LNCaP clone FGC (cell line): ENCODE measurements around the gene MYOD1.

Experiments used
- DNase-seq: peaks from one replicate; pipeline ENCODE4 v3.0.0-alpha.2; 2011; ENCODE audit warnings: low read depth
- H3K4me3 ChIP-seq: 2 replicates; pipeline ENCODE4 v1.5.1; 2011; ENCODE audit warnings: mild to moderate bottlenecking, low read depth, low read length, control low read depth
- TF ChIP-seq, protein P1 (sequence below): IDR thresholded peaks from 2 replicates; pipeline ENCODE4 v1.5.1; 2012; ENCODE audit warnings: mild to moderate bottlenecking; ENCODE audit not compliant: control insufficient read depth, insufficient read depth; ENCODE audit errors: extremely low read depth

The MYOD1 gene

DNA sequence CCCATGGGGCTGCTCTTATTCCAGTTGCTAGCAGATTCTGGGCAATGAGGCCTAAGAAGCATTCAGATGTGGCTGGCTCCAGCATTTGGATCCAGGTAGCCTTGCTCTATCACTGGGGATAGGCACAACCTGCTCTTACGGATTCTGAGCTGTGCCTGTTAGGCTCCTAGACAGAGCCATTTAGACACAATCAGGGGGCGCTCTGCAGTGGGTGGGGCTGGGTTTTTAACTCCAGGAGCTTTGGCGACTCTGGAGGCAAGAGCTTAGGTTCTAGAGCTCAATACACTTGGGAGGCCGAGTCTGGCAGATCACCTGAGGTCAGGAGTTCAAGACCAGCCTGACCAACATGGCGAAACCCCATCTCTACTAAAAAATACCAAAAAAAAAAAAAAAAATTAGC, 47.2 kb downstream of the MYOD1 start:
- no peak for DNase-seq
- TF ChIP-seq, protein P1, sequence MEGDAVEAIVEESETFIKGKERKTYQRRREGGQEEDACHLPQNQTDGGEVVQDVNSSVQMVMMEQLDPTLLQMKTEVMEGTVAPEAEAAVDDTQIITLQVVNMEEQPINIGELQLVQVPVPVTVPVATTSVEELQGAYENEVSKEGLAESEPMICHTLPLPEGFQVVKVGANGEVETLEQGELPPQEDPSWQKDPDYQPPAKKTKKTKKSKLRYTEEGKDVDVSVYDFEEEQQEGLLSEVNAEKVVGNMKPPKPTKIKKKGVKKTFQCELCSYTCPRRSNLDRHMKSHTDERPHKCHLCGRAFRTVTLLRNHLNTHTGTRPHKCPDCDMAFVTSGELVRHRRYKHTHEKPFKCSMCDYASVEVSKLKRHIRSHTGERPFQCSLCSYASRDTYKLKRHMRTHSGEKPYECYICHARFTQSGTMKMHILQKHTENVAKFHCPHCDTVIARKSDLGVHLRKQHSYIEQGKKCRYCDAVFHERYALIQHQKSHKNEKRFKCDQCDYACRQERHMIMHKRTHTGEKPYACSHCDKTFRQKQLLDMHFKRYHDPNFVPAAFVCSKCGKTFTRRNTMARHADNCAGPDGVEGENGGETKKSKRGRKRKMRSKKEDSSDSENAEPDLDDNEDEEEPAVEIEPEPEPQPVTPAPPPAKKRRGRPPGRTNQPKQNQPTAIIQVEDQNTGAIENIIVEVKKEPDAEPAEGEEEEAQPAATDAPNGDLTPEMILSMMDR: no peak
- H3K4me3 ChIP-seq: no peak overlapping the region

DNA sequence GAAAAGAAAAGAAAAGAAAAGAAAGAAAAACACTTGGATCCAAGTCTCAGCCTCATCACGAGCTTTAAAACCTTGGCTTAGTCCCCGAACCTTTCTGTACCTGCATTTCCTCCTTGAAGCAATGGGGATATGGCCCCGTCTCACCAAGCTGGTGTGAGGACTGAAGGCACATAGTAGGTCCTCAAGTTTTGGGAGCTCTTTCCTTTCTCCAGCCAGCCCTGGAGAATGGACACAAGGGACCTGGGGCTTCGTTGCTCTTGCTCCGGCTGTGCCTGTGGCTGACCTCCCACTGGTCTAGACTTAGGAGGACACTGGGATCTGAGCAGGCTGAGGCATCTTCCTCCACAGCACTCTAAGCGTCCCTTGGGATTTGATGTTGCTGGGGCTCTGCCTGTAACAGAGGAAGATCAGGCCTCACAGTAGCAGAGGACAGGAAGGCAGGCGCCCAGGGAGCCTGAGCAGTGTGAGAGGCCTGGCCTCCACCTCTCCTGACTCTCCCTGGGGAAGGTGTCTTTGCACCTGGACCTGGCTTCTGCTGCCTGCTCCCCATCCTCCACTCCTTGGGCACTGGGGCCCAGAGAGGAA, 48.0 kb downstream of the MYOD1 start:
- H3K4me3 ChIP-seq: no peak overlapping the region
- DNase-seq: no peak
- TF ChIP-seq, protein P1: no peak

- TF ChIP-seq, protein P1: no peak
- no peak overlapping the region for H3K4me3 ChIP-seq
- DNase-seq: no peak
Measured at GRCh38 chr11:17767914-17768313, 48.5 kb downstream of the MYOD1 start.

- DNase-seq: no peak
- TF ChIP-seq, protein P1: no peak
- H3K4me3 ChIP-seq: no peak overlapping the region
Measured at GRCh38 chr11:17768547-17768946, 49.2 kb downstream of the MYOD1 start.

GRCh38 chr11:17769218-17769617, 49.8 kb downstream of the MYOD1 start:
- TF ChIP-seq, protein P1: no peak
- H3K4me3 ChIP-seq: no peak overlapping the region
- no peak for DNase-seq

DNA sequence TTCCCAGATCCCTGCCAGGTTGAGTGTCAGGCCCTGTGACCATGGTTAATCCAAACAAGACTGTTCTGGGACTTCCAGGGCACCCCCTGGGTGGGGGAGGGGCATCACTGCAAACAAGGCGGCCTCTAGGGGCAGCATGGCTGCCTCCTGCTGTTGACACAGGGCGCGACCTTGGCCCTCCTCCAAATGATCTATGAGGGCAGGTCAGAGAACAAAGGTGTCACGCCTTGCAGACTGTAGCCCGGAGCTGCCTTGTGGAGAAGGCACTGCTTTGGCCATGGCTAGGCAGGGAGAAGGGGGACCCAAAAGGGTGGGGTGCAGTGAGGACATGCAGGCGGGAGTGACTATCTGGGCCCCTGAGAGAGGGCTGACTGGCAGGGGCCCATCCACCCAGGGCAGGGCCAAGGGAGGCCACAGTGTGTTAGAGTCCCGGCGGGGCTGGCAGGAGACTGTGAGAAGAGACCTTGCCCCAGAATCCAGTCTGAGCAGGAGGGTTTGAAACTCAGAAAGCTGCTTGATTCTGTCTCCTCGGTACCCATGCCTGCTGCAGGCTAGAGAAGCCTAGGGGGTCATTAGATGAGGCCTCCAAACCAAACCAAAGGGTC, 50.8 kb downstream of the MYOD1 start:
- DNase-seq: no peak
- TF ChIP-seq, protein P1: peak; percentile 34
- H3K4me3 ChIP-seq: no peak overlapping the region

- no peak for DNase-seq
- no peak overlapping the region for H3K4me3 ChIP-seq
- TF ChIP-seq, protein P1: peak; percentile 27
Measured at GRCh38 chr11:17770917-17771316, 51.5 kb downstream of the MYOD1 start.
